Liver (tissue), 3 donors: Measurements from ENCODE around the gene PCNT.
"Not testable (repeated sequence)": the region's sequence is repeated elsewhere in the genome, so short reads cannot be mapped to it uniquely, and the experiment has no call there.

Experiments used
- CTCF ChIP-seq: fragments of 150-350 bp; IDR thresholded peaks from 2 replicates; pipeline ENCODE4 v1.5.1; 2017; ENCODE audit warnings: improper control_type of control experiment, low read depth, low read length; ENCODE audit not compliant: missing input control
- FOXA1 ChIP-seq: IDR thresholded peaks from 2 replicates; pipeline ENCODE4 v1.6.1; 2016; ENCODE audit warnings: antibody characterized with exemption
- GABPA ChIP-seq, 2 donors: IDR thresholded peaks in 1 of 2; conservative IDR thresholded peaks in 1 of 2; 2 replicates each; pipeline ENCODE4 v1.6.1; 2016; ENCODE audit warnings: antibody characterized with exemption in 2 of 2, mild to moderate bottlenecking in 1 of 2, moderate library complexity in 1 of 2
- NR2F2 ChIP-seq: IDR thresholded peaks from 2 replicates; pipeline ENCODE4 v1.6.1; 2016; ENCODE audit warnings: antibody characterized with exemption
- RAD21 ChIP-seq, 2 donors: IDR thresholded peaks; 2 replicates each; pipeline ENCODE4 v1.6.1; 2016; ENCODE audit warnings: antibody characterized with exemption in 2 of 2, mild to moderate bottlenecking in 2 of 2
- RXRA ChIP-seq, 2 donors: IDR thresholded peaks; 2 replicates each; pipeline ENCODE4 v1.6.1; 2017 to 2018; ENCODE audit warnings: antibody characterized with exemption in 2 of 2, mild to moderate bottlenecking in 1 of 2
- SP1 ChIP-seq: IDR thresholded peaks from 2 replicates; pipeline ENCODE4 v1.6.1; 2018; ENCODE audit warnings: antibody characterized with exemption, mild to moderate bottlenecking
- YY1 ChIP-seq: IDR thresholded peaks from 2 replicates; pipeline ENCODE4 v1.6.1; 2016; ENCODE audit warnings: antibody characterized with exemption, mild to moderate bottlenecking
- TF ChIP-seq, protein P1 (sequence below): IDR thresholded peaks from 2 replicates; pipeline ENCODE4 v1.6.1; 2016; ENCODE audit warnings: antibody characterized with exemption, mild to moderate bottlenecking
- TF ChIP-seq, protein P2 (sequence below): IDR thresholded peaks from 2 replicates; pipeline ENCODE4 v1.6.1; 2016; ENCODE audit warnings: antibody characterized with exemption
- TF ChIP-seq, protein P3 (sequence below): IDR thresholded peaks from 2 replicates; pipeline ENCODE4 v1.6.1; 2016; ENCODE audit warnings: antibody characterized with exemption
- donor health status: healthy.
- donor health status: healthy.

DNA sequence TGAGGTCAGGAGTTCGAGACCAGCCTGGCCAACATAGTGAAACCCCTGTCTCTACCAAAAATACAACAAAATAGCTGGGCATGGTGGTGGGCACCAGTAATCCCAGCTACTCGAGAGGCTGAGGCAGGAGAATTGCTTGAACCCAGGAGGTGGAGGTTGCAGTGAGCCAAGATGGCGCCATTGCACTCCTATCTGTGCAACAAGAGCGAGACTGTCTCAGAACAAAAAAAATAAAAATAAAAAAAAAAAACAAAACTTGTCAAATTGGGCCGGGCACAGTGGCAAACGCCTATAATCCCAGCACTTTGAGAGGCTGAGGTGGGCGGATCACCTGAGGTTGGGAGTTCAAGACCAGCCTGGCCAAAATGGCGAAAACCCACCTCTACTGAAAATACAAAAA lies 13.7 kb upstream of the PCNT start:
- TF ChIP-seq, protein P1, sequence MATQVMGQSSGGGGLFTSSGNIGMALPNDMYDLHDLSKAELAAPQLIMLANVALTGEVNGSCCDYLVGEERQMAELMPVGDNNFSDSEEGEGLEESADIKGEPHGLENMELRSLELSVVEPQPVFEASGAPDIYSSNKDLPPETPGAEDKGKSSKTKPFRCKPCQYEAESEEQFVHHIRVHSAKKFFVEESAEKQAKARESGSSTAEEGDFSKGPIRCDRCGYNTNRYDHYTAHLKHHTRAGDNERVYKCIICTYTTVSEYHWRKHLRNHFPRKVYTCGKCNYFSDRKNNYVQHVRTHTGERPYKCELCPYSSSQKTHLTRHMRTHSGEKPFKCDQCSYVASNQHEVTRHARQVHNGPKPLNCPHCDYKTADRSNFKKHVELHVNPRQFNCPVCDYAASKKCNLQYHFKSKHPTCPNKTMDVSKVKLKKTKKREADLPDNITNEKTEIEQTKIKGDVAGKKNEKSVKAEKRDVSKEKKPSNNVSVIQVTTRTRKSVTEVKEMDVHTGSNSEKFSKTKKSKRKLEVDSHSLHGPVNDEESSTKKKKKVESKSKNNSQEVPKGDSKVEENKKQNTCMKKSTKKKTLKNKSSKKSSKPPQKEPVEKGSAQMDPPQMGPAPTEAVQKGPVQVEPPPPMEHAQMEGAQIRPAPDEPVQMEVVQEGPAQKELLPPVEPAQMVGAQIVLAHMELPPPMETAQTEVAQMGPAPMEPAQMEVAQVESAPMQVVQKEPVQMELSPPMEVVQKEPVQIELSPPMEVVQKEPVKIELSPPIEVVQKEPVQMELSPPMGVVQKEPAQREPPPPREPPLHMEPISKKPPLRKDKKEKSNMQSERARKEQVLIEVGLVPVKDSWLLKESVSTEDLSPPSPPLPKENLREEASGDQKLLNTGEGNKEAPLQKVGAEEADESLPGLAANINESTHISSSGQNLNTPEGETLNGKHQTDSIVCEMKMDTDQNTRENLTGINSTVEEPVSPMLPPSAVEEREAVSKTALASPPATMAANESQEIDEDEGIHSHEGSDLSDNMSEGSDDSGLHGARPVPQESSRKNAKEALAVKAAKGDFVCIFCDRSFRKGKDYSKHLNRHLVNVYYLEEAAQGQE: not testable (repeated sequence)
- TF ChIP-seq CTCF; NR2F2; RAD21 (IDR thresholded peaks at IDR 0.05); GABPA (IDR thresholded peaks at IDR 0.05 in 1 of 2, conservative IDR thresholded peaks at IDR 0.05 in 1 of 2); FOXA1; YY1; SP1; RXRA (IDR thresholded peaks at IDR 0.05): not testable (repeated sequence)
- TF ChIP-seq, protein P2, sequence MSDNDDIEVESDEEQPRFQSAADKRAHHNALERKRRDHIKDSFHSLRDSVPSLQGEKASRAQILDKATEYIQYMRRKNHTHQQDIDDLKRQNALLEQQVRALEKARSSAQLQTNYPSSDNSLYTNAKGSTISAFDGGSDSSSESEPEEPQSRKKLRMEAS: not testable (repeated sequence)
- TF ChIP-seq, protein P3, sequence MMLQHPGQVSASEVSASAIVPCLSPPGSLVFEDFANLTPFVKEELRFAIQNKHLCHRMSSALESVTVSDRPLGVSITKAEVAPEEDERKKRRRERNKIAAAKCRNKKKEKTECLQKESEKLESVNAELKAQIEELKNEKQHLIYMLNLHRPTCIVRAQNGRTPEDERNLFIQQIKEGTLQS: not testable (repeated sequence)
